Stimulated activated CD4-positive, alpha-beta T cell treated with anti-CD3 and anti-CD28 coated beads, Interleukin-4, amount 100 ng/mL, for 24 hours (primary cell): Measurements from ENCODE around the gene C5orf15.

Experiments used
- DNase-seq: peaks from one replicate; pipeline ENCODE4 v3.0.0-alpha.2; 2020

The C5orf15 gene

GRCh38 chr5:133935667-133935940 is 32.8 kb downstream of the C5orf15 start:
- DNase-seq, result no peak

GRCh38 chr5:133934822-133935666 is 33.4 kb downstream of the C5orf15 start:
- no peak for DNase-seq

DNA sequence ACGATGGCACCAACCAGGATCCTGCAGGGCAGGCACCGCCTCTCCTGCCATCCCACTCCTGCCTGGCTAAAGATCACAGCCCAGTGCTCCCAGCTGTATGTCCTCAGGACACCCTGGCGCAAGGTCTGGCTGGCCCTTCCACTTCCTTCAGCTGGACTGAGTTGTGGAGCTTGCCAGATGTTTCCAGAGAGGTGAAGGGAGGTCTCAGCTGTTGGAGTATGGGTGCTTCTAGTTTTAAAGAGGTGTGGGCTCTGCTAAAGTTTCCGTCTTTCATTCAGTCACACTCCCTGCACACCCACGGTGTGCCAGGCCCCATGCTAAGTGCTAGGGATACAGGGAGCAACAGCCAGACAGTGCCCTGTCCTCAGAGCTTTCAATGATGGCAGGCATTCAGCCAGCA is 34.1 kb downstream of the C5orf15 start:
- DNase-seq, result no peak

GRCh38 chr5:133933670-133934295 is 34.6 kb downstream of the C5orf15 start:
- no peak for DNase-seq

GRCh38 chr5:133933169-133933509 is 35.3 kb downstream of the C5orf15 start:
- no peak for DNase-seq

DNA sequence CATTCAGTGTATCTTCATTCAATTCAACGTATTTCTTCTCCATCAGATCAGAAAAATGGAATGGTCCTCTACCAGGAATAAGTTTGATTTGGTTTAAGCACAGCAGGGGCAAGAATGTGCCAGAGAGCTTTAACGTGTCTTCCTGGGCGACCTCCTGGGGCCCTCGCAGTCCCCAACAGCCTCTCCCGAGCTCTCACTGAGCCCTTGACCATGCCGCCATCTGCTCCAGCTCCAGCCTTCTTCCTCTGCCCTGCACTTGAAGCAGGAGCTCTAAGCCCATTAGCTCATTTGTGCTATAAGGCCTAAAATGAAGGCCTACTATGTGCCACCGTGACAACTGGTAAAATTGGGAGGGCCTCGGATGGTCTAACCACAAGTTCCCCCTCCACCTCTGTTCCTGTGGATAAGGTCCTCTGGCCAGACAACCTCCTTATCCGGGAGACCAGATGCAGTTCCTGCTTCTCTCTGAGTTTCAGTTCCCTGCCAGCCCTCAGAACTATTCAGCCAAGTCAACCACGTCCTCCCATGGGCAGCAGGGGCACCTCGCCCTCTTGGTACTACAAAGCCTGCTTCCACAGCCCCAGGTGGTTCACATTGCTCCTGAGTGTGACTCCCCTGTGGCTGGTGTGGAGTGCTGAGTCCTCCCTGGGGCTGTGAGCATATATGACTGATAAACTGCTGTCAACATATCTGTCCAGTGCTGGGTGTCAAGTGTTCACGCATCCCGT is 35.8 kb downstream of the C5orf15 start:
- DNase-seq, result no peak

DNA sequence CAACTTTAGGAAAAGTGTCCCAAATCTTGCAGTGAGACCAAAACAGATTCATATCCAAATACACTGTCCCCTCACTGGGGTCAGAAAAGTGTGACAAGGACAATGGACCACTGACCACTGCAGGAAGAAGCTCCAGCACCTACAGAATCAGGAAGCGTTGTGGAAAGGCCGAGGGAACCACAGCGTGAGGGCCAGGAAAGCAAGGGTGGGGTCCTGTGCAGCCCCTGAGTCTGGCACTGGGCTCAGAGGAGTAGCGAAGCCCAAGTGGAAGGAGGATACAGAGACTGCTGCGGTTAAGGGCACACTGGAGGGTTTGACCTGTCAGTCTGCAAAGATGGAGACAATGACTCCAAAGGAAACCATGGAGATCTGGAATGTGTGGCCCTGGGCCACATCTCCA is 36.9 kb downstream of the C5orf15 start:
- DNase-seq, result no peak

DNA sequence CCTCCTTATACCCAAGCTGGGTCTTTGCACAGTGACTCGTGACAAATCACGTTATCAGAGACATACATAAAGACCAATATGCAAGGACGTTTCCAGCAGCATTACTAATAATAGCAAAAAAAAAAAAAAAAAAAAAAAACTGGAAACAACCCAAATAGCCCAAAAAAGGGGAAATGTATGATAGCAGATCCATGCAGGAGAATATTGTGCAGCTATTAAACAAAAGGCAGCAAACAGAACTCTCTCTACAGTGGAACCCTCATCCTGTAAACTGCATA is 37.7 kb downstream of the C5orf15 start:
- no peak for DNase-seq

- DNase-seq, result peak; percentile 82
Measured at GRCh38 chr5:133930061-133930812, 38.2 kb downstream of the C5orf15 start.

- DNase-seq, result no peak
Measured at GRCh38 chr5:133928587-133929393, 39.6 kb downstream of the C5orf15 start.

GRCh38 chr5:133927300-133928180 is 40.9 kb downstream of the C5orf15 start:
- no peak for DNase-seq

DNA sequence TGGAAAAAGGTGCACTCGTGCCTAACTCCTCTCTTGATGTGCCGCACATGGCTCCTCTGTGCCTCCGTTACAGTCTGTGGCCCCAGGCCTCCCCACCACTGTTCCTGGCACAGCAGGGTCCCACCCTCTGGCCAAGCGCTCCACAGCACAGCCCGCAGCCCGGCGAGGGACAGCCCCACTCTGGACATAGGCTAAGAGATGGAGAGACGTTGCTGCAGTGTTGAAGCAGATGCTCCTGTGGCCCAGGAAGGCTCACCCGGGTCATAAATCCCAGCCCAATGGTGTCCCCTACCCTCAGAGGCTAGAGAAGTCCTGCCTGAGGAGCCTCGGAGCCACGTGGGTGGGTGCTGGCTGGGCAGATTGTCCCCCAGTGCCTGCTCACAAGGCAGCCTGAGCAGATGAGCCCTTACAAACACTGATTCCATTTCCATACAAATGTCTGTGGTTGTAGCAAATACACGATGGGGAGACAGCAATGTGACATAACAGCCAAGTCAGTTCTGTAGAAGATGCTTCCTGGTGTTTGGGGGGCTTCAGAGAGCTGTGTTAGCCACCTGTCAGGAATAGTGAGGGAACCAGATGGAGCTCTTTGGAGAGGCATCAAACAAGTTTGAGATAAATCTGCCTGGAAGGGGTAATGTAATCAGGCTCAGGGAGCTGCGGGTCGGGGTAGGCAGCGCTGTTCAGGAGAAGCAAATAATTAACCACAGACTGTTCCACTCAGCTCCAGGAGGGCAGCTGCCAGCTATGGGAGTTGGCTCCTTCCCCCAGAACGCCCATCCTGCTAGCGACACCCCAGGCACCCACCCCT is 41.7 kb downstream of the C5orf15 start:
- no peak for DNase-seq

DNA sequence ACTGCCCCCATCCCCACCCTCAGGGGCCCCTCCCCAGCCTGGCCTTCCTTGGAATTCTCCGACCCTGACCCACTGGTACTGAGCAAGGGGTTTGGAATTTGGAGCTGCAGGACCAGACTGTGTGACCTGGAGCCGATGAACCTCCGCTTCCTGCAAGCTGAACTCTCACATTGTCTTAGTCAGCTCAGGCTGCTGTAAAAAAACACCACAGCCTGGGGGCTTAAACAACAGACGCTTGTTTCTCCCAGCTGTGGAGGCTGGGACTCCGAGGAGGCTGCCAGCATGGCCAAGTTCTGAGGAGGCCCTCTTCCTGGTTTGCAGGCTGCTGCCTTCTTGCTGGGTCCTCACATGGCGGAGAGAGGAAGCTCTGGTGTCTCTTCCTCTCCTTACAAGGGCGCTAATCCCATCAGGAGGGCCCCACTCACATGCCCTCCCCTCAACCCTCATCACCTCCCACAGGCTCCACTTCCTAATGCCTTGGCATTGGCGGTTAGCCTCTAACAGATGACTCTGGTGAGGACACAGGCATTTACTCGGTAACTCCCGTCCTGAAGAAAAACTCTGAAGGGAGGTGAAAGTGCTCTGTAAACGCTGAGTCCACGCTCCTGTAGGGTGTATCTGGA is 42.4 kb downstream of the C5orf15 start:
- no peak for DNase-seq

- no peak for DNase-seq
Measured at GRCh38 chr5:133925269-133925668, 43.2 kb downstream of the C5orf15 start.

DNA sequence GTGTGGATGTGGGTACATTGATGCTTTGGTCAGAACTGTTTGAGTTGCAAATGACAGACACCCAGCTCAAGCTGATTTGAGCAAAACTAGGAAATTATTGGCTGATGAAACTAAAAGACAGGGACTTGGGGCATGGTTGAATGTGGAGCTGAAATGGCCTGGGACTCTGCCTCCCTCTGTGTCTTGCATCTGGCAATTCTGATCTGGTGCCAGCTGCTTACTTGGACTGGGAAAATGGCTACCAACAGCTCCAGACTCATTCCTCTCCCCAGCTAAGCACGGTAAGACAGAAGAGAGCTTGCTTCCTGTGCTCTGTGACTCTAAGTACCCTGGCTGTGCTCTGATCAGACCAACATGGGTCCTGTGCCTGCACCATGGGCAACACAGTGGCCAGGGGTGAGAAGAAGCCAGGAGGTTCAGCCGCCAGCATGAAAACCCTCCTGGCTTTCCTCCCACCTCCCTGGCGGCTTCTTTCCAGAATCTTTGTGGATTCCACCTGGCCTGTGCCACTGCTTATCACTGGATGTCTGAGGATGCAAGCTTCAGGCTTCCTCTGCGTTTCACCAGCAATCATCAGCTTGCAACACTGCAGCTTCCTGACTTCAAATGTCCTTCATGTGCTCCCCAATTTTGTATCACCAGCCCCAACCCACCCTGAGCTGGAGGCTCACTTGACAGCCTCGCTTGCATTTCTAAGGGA is 44.1 kb downstream of the C5orf15 start:
- DNase-seq, result no peak

DNA sequence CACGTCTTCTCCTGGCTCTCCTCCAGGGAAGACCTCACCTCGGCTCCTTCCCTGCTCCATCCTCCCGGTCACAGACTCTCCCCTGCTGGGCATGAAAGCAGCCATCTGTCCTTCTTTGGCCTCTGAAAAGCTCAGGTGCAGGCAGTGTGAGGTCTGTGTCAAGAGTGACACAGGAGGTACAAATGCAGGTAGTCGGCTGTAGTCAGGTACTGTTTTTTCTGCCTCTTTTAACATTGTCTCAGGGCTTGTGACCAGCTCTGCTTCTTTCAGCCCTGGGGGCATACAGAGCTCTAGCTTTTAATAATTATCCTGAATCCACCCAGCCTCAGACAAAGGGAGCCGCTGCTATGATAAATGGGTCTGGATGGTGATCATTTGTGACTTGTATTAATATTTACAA is 46.4 kb downstream of the C5orf15 start:
- DNase-seq, result no peak

DNA sequence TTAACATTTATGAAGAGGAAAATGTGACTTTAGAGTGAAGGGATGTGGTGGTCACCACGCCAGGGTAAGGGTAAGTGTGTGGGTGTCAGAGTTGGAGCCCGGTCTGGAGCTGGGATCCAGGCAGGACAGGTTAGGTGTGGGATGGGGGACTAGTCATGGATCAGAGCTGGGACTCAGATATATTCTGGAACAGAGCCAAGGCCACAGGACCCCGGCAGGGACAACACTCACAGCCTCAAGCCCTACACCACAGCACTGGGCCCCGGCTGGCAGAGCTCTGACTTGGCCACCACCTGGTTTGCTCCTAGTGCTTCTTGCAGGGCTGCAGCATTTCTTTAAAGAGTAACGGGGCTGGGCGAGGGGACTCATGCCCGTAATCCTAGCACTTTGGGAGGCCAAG is 47.4 kb downstream of the C5orf15 start:
- DNase-seq, result no peak

- no peak for DNase-seq
Measured at GRCh38 chr5:133919148-133920136, 49.0 kb downstream of the C5orf15 start.

- no peak for DNase-seq
Measured at GRCh38 chr5:133918731-133919130, 49.7 kb downstream of the C5orf15 start.
